HG03280 (cell line): ENCODE data around the gene ARHGAP23.
"Not testable (repeated sequence)": the region's sequence is repeated elsewhere in the genome, so short reads cannot be mapped to it uniquely, and the experiment has no call there.

Experiments
- ATAC-seq: cut with Tn5 transposase; IDR thresholded peaks from one replicate; pipeline ENCODE4 v1.9.1; 2021; ENCODE audit warnings: mild to moderate bottlenecking, moderate library complexity; ENCODE audit not compliant: unreplicated experiment

The ARHGAP23 gene

GRCh38 chr17:38421871-38422827, 6.1 kb upstream of the ARHGAP23 start:
- no peak for ATAC-seq

GRCh38 chr17:38424297-38424972, 3.8 kb upstream of the ARHGAP23 start:
- ATAC-seq, result no peak

- no peak for ATAC-seq
These were observed 3.2 kb upstream of the ARHGAP23 start for GRCh38 chr17:38425031-38425430.

- no peak for ATAC-seq
These were observed 2.5 kb upstream of the ARHGAP23 start for GRCh38 chr17:38425744-38426143.

- ATAC-seq, result no peak
These were observed 1.8 kb upstream of the ARHGAP23 start for GRCh38 chr17:38426441-38426840.

- ATAC-seq, result no peak
These were observed 909 bp upstream of the ARHGAP23 start for GRCh38 chr17:38427160-38427949.

- ATAC-seq, result no peak
These were observed 543 bp downstream of the ARHGAP23 start for GRCh38 chr17:38428643-38429371.

- ATAC-seq, result no peak
These were observed 1.3 kb downstream of the ARHGAP23 start for GRCh38 chr17:38429476-38430100.

- no peak for ATAC-seq
These were observed 2.1 kb downstream of the ARHGAP23 start for GRCh38 chr17:38430316-38430715.

- no peak for ATAC-seq
These were observed 2.6 kb downstream of the ARHGAP23 start for GRCh38 chr17:38430822-38431221.

- no peak for ATAC-seq
These were observed 3.3 kb downstream of the ARHGAP23 start for GRCh38 chr17:38431346-38432145.

GRCh38 chr17:38434178-38434665, 6.0 kb downstream of the ARHGAP23 start:
- ATAC-seq, result no peak

GRCh38 chr17:38435795-38436194, 7.5 kb downstream of the ARHGAP23 start:
- no peak for ATAC-seq

- no peak for ATAC-seq
These were observed 8.1 kb downstream of the ARHGAP23 start for GRCh38 chr17:38436386-38436785.

GRCh38 chr17:38437313-38437712, 9.0 kb downstream of the ARHGAP23 start:
- not testable (repeated sequence) for ATAC-seq

GRCh38 chr17:38439436-38439835, 11.2 kb downstream of the ARHGAP23 start:
- no peak for ATAC-seq

- ATAC-seq, result no peak
These were observed 12.5 kb downstream of the ARHGAP23 start for GRCh38 chr17:38440614-38441397.

- no peak for ATAC-seq
These were observed 13.3 kb downstream of the ARHGAP23 start for GRCh38 chr17:38441429-38442061.
